PC-3 (cell line): ENCODE measurements around the gene MYO3B.

Experiments
- EZH2phosphoT487 ChIP-seq: fragments of 300-600 bp; sonication (generic); IDR thresholded peaks from 2 replicates; pipeline ENCODE4 v1.6.1; 2018; ENCODE audit warnings: mild to moderate bottlenecking, antibody characterized with exemption, low read length, borderline replicate concordance
- TF ChIP-seq, protein P1 (sequence below): fragments of 300-600 bp; sonication (generic); conservative IDR thresholded peaks from 2 replicates; pipeline ENCODE4 v1.5.1; 2017; ENCODE audit warnings: antibody characterized with exemption, low read depth, mild to moderate bottlenecking, low read length

DNA sequence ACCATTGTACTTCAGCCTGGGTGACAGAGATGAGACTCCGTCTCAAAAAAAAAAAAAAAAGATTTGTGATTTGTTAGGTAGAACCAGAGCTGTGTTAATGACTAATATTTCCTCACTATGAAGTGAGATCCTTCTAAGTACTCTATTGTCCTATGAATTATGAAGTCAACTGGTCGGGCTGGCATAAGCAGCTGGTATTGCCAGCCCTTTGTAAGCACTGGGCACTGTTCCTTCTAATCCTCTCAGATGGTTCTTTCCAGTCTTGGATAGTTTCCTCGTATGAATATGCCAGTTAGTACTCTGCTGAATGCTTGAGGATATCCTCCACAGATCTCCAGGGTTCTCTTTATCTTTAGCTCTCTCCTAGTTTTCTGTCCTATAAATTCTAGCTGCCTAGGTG lies 314.1 kb downstream of the MYO3B start:
- TF ChIP-seq, protein P1, sequence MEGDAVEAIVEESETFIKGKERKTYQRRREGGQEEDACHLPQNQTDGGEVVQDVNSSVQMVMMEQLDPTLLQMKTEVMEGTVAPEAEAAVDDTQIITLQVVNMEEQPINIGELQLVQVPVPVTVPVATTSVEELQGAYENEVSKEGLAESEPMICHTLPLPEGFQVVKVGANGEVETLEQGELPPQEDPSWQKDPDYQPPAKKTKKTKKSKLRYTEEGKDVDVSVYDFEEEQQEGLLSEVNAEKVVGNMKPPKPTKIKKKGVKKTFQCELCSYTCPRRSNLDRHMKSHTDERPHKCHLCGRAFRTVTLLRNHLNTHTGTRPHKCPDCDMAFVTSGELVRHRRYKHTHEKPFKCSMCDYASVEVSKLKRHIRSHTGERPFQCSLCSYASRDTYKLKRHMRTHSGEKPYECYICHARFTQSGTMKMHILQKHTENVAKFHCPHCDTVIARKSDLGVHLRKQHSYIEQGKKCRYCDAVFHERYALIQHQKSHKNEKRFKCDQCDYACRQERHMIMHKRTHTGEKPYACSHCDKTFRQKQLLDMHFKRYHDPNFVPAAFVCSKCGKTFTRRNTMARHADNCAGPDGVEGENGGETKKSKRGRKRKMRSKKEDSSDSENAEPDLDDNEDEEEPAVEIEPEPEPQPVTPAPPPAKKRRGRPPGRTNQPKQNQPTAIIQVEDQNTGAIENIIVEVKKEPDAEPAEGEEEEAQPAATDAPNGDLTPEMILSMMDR = no peak
- no peak for TF ChIP-seq EZH2phosphoT487
